Fibroblast of lung (primary cell): ENCODE data around the gene DMAC2L. TPM values are rescaled to one million over a fixed set of nuclear protein-coding genes. Genes with fewer than 3 reads are reported as not detected.

Experiments used
- DNase-seq, 2 donors: peaks; one replicate each; pipeline versions ENCODE4 v3.0.0 to v3.0.0-alpha.2; 2010; ENCODE audit warnings: low read depth in 2 of 2
- H2AFZ ChIP-seq: 2 replicates; pipeline ENCODE4 v1.5.1; 2012; ENCODE audit warnings: low read length, control low read depth, inconsistent platforms
- H3K27ac ChIP-seq: 2 replicates; pipeline ENCODE4 v1.5.1; 2011; ENCODE audit warnings: low read length, control low read depth; ENCODE audit not compliant: insufficient read depth
- H3K27me3 ChIP-seq: 2 replicates; pipeline ENCODE4 v1.5.1; 2011; ENCODE audit warnings: mild to moderate bottlenecking, low read length; ENCODE audit not compliant: control insufficient read depth, insufficient read depth
- H3K36me3 ChIP-seq: 2 replicates; pipeline ENCODE4 v1.5.1; 2011; ENCODE audit warnings: low read length; ENCODE audit not compliant: control insufficient read depth, insufficient read depth
- H3K4me1 ChIP-seq: 2 replicates; pipeline ENCODE4 v1.5.1; 2011; ENCODE audit warnings: low read length; ENCODE audit not compliant: control insufficient read depth, insufficient read depth; ENCODE audit errors: extremely low read depth
- H3K4me2 ChIP-seq: 2 replicates; pipeline ENCODE4 v1.5.1; 2011; ENCODE audit warnings: low read length, control low read depth; ENCODE audit not compliant: insufficient read depth; ENCODE audit errors: extremely low read depth
- H3K4me3 ChIP-seq, 4 experiments: fragments of 200-600 bp in 1 of 4; sonication (generic) in 1 of 4; replicated peaks in 1 of 4; 2 replicates each; pipeline ENCODE4 v1.5.1; 2011 to 2016; ENCODE audit warnings: low read length in 4 of 4, low read depth in 3 of 4, mild to moderate bottlenecking in 3 of 4, control low read depth in 2 of 4, inconsistent platforms in 1 of 4, mixed read lengths in 1 of 4; ENCODE audit not compliant: insufficient read depth in 1 of 4; ENCODE audit errors: control extremely low read depth in 1 of 4
- H3K79me2 ChIP-seq: 2 replicates; pipeline ENCODE4 v1.5.1; 2012; ENCODE audit warnings: mild to moderate bottlenecking, low read length, inconsistent platforms; ENCODE audit not compliant: control insufficient read depth, insufficient read depth
- H3K9ac ChIP-seq: 2 replicates; pipeline ENCODE4 v1.5.1; 2011; ENCODE audit warnings: mild to moderate bottlenecking, low read length, control low read depth; ENCODE audit not compliant: insufficient read depth
- H3K9me3 ChIP-seq: 2 replicates; pipeline ENCODE4 v1.5.1; 2012; ENCODE audit warnings: low read depth, low read length; ENCODE audit not compliant: control insufficient read depth, insufficient read depth
- H4K20me1 ChIP-seq: 2 replicates; pipeline ENCODE4 v1.5.1; 2011; ENCODE audit warnings: low read length; ENCODE audit not compliant: control insufficient read depth, insufficient read depth; ENCODE audit errors: extremely low read depth
- EZH2 ChIP-seq: IDR thresholded peaks from 2 replicates; pipeline ENCODE4 v1.5.1; 2012; ENCODE audit warnings: low read length, control low read depth, mild to moderate bottlenecking; ENCODE audit errors: missing control alignments
- polyA plus RNA-seq, 2 donors: library from polyadenylated mRNA; depleted of rRNA in 1 of 2; stranded (reverse) in 1 of 2; unstranded in 1 of 2; fragments of >200 nt; gene quantifications; 2 replicates each; pipeline ENCODE4 v1.2.1, GENCODE V29; 2011 to 2012; ENCODE audit warnings: missing spikeins in 1 of 2
- total RNA-seq: library from RNA; depleted of rRNA; stranded (reverse); fragments of >200 nt; gene quantifications from 2 replicates; pipeline ENCODE4 v1.2.1, GENCODE V29; 2014
- TF ChIP-seq, protein P1 (sequence below), 2 donors: IDR thresholded peaks in 1 of 2; conservative IDR thresholded peaks in 1 of 2; 1 replicate in 1 of 2; 2 replicates in 1 of 2; pipeline ENCODE4 v1.5.1; 2011 to 2012; ENCODE audit warnings: low read length in 2 of 2, control low read depth in 1 of 2, inconsistent platforms in 1 of 2, low read depth in 1 of 2, mild to moderate bottlenecking in 1 of 2

The DMAC2L gene
- total and polyA plus RNA-seq, 2 donors (not counting 1 experiment from before 2014, with no cell fraction given): 4.8 to 17.6 TPM

- Histone ChIP-seq H3K4me3 (no peak overlapping the region), H3K79me2 (no peaks in the 10 kb centered on the region), H3K36me3 (no peaks in the 10 kb centered on the region), H3K4me1 (peaks cover 20% of the 10 kb centered on the region), H3K9me3 (no peaks in the 10 kb centered on the region), H3K4me2 (no peak overlapping the region), H3K27ac (no peak overlapping the region), H4K20me1 (no peaks in the 10 kb centered on the region), H3K9ac (no peak overlapping the region), H3K27me3 (no peaks in the 10 kb centered on the region), H2AFZ (no peak overlapping the region)
- TF ChIP-seq, protein P1, sequence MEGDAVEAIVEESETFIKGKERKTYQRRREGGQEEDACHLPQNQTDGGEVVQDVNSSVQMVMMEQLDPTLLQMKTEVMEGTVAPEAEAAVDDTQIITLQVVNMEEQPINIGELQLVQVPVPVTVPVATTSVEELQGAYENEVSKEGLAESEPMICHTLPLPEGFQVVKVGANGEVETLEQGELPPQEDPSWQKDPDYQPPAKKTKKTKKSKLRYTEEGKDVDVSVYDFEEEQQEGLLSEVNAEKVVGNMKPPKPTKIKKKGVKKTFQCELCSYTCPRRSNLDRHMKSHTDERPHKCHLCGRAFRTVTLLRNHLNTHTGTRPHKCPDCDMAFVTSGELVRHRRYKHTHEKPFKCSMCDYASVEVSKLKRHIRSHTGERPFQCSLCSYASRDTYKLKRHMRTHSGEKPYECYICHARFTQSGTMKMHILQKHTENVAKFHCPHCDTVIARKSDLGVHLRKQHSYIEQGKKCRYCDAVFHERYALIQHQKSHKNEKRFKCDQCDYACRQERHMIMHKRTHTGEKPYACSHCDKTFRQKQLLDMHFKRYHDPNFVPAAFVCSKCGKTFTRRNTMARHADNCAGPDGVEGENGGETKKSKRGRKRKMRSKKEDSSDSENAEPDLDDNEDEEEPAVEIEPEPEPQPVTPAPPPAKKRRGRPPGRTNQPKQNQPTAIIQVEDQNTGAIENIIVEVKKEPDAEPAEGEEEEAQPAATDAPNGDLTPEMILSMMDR (conservative IDR thresholded peaks at IDR 0.05 in 1 of 2, IDR thresholded peaks at IDR 0.05 in 1 of 2; ENCODE audit: low read depth in 1 of 2, low read length in 2 of 2): no peak
- no peak for TF ChIP-seq EZH2
- DNase-seq: no peak
Observed at GRCh38 chr14:50338587-50338986, 26.5 kb downstream of the DMAC2L start.

- no peak for DNase-seq
- TF ChIP-seq, protein P1 (conservative IDR thresholded peaks at IDR 0.05 in 1 of 2, IDR thresholded peaks at IDR 0.05 in 1 of 2; ENCODE audit: low read depth in 1 of 2, low read length in 2 of 2): no peak
- no peak for TF ChIP-seq EZH2
- Histone ChIP-seq H3K9ac (no peak overlapping the region), H3K4me3 (no peak overlapping the region), H4K20me1 (no peaks in the 10 kb centered on the region), H3K79me2 (no peaks in the 10 kb centered on the region), H3K27ac (no peak overlapping the region), H3K27me3 (no peaks in the 10 kb centered on the region), H3K9me3 (no peaks in the 10 kb centered on the region), H3K4me2 (no peak overlapping the region), H3K4me1 (peaks cover 25% of the 10 kb centered on the region), H3K36me3 (no peaks in the 10 kb centered on the region), H2AFZ (no peak overlapping the region)
Observed at GRCh38 chr14:50339178-50339804, 27.2 kb downstream of the DMAC2L start.

DNA sequence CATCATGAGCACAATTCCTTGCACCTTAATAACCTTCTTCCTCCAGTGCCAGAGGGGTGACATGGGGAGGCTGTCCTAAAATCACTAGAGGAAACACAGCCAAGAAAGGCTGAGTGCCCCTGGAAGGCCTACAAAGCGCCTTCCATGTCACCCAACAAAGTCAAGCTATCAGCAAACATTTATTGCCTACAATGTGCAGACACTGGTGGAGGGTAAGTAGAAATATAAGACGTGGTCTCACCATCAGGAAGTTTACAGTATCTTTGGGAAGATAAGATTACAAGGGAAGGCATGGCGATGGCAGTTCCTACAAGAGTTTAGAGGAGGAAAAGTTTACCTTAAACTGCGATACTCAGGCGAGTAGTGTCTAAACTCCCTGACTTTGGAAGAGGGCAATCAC is 27.9 kb downstream of the DMAC2L start:
- Histone ChIP-seq H3K4me2 (no peak overlapping the region), H3K9me3 (no peaks in the 10 kb centered on the region), H4K20me1 (no peaks in the 10 kb centered on the region), H2AFZ (no peak overlapping the region), H3K4me3 (no peak overlapping the region), H3K36me3 (no peaks in the 10 kb centered on the region), H3K4me1 (peaks cover 25% of the 10 kb centered on the region), H3K9ac (no peak overlapping the region), H3K27me3 (no peaks in the 10 kb centered on the region), H3K27ac (no peak overlapping the region), H3K79me2 (no peaks in the 10 kb centered on the region)
- no peak for DNase-seq
- TF ChIP-seq, protein P1 (conservative IDR thresholded peaks at IDR 0.05 in 1 of 2, IDR thresholded peaks at IDR 0.05 in 1 of 2; ENCODE audit: low read depth in 1 of 2, low read length in 2 of 2): no peak
- TF ChIP-seq EZH2: no peak
